Tibial nerve (tissue), 4 donors: Measurements from ENCODE around the gene MRPL17. TPM values are rescaled to one million over a fixed set of nuclear protein-coding genes. Genes with fewer than 3 reads are reported as not detected.

Source experiments
- DNase-seq, 2 donors: peaks; one replicate each; pipeline ENCODE4 v3.0.0-alpha.2; 2019; ENCODE audit warnings: low spot score in 2 of 2
- H3K27ac ChIP-seq, 4 donors: fragments of 200-600 bp; sonication (generic) in 3 of 4; one replicate each; pipeline ENCODE4 v1.5.1; 2017 to 2019; ENCODE audit warnings: mild to moderate bottlenecking in 1 of 4
- H3K27me3 ChIP-seq, 2 donors: fragments of 200-600 bp; sonication (generic) in 1 of 2; one replicate each; pipeline versions ENCODE4 v1.5.1 to v1.6.0; 2017 to 2019
- H3K36me3 ChIP-seq, 3 donors: fragments of 200-600 bp; sonication (generic); one replicate each; pipeline ENCODE4 v1.5.1; 2018 to 2019
- H3K4me1 ChIP-seq, 4 donors: fragments of 200-600 bp; sonication (generic) in 3 of 4; one replicate each; pipeline ENCODE4 v1.5.1; 2017 to 2019
- H3K4me3 ChIP-seq, 4 donors: fragments of 200-600 bp; sonication (generic) in 3 of 4; one replicate each; pipeline ENCODE4 v1.5.1; 2017 to 2019; ENCODE audit warnings: mild to moderate bottlenecking in 1 of 4, moderate library complexity in 1 of 4
- H3K9me3 ChIP-seq, 4 donors: fragments of 200-600 bp; sonication (generic) in 3 of 4; one replicate each; pipeline ENCODE4 v1.5.1; 2017 to 2019
- CTCF ChIP-seq, 5 experiments: fragments of 200-600 bp in 3 of 5; fragments of 450-650 bp in 2 of 5; sonication (generic) in 3 of 5; IDR thresholded peaks; one replicate each; pipeline ENCODE4 v1.5.1; 2016 to 2019; ENCODE audit warnings: antibody characterized with exemption in 5 of 5, mild to moderate bottlenecking in 3 of 5, moderate library complexity in 2 of 5
- EP300 ChIP-seq, 2 donors: sonication (generic); formaldehyde crosslinking; IDR thresholded peaks; one replicate each; pipeline ENCODE4 v1.6.1; 2017; ENCODE audit warnings: antibody characterized with exemption in 2 of 2, mild to moderate bottlenecking in 1 of 2
- POLR2A ChIP-seq, 2 donors: fragments of 450-650 bp; IDR thresholded peaks; one replicate each; pipeline ENCODE4 v1.6.1; 2017; ENCODE audit warnings: antibody characterized with exemption in 2 of 2, mild to moderate bottlenecking in 2 of 2, moderate library complexity in 2 of 2
- WGBS, 2 donors: methylation state at CpG; one replicate each; pipeline ENCODE4 v1.1.5; 2018; 5-methylcytosine and 5-hydroxymethylcytosine counted together
- total RNA-seq, 4 donors: library from RNA; depleted of rRNA; stranded (reverse); fragments of >200 nt; gene quantifications; one replicate each; pipeline ENCODE4 v1.1.0, GENCODE V29; 2016

MRPL17 gene
- total RNA-seq, 4 donors from 2014 or later: 17.3 to 24.6 (median 21.6) TPM

- TF ChIP-seq POLR2A (IDR thresholded peaks at IDR 0.05): no peak
- TF ChIP-seq EP300 (IDR thresholded peaks at IDR 0.05): no peak
- no peak for TF ChIP-seq CTCF (IDR thresholded peaks at IDR 0.05)
- DNase-seq: no peak
- WGBS, 2 donors: 3 to 9% methylated on average over 10 to 60 of the region's 84 CpGs
Measured at GRCh38 chr11:6655020-6655789, 27.9 kb downstream of the MRPL17 start.

GRCh38 chr11:6654281-6655019 is 28.7 kb downstream of the MRPL17 start:
- no peaks in the 10 kb centered on the region for H3K9me3 ChIP-seq
- H3K4me3 ChIP-seq: peak overlapping the region in 3 of 4 donors; percentile 28 to 62 (median 36)
- H3K4me1 ChIP-seq: peaks cover 0 to 34% (median 2%) of the 10 kb centered on the region in 4 donors
- DNase-seq: no peak
- 25 to 33% methylated on average over 9 of the region's 9 CpGs for WGBS, 2 donors
- H3K36me3 ChIP-seq: no peaks in the 10 kb centered on the region
- peaks cover 0 to 40% of the 10 kb centered on the region in 2 donors for H3K27me3 ChIP-seq
- TF ChIP-seq EP300 (IDR thresholded peaks at IDR 0.05): no peak
- no peak for TF ChIP-seq POLR2A (IDR thresholded peaks at IDR 0.05)
- peak overlapping the region in 2 of 4 donors; percentile 20 to 75 for H3K27ac ChIP-seq

More at GRCh38 chr11:6655020-6655789, 27.9 kb downstream of the MRPL17 start:
- H3K4me3 ChIP-seq: peak overlapping the region; percentile 15 to 62 (median 32)
- no peaks in the 10 kb centered on the region for H3K36me3 ChIP-seq
- no peaks in the 10 kb centered on the region for H3K9me3 ChIP-seq
- H3K4me1 ChIP-seq: peaks cover 0 to 34% (median 2%) of the 10 kb centered on the region in 4 donors
- H3K27me3 ChIP-seq: peaks cover 0 to 34% of the 10 kb centered on the region in 2 donors
- peak overlapping the region in 2 of 4 donors; percentile 20 to 75 for H3K27ac ChIP-seq

- Histone ChIP-seq H3K27me3 (peaks cover 0 to 40% of the 10 kb centered on the region in 2 donors), H3K4me3 (no peak overlapping the region), H3K4me1 (peaks cover 0 to 37% (median 2%) of the 10 kb centered on the region in 4 donors), H3K9me3 (no peaks in the 10 kb centered on the region), H3K36me3 (no peaks in the 10 kb centered on the region), H3K27ac (no peak overlapping the region)
- no peak for DNase-seq
- no peak for TF ChIP-seq CTCF (IDR thresholded peaks at IDR 0.05)
- no peak for TF ChIP-seq EP300 (IDR thresholded peaks at IDR 0.05)
- TF ChIP-seq POLR2A (IDR thresholded peaks at IDR 0.05): no peak
- 75 to 80% methylated on average over 2 of the region's 2 CpGs for WGBS, 2 donors
Measured at GRCh38 chr11:6653656-6654055, 29.5 kb downstream of the MRPL17 start.

GRCh38 chr11:6653097-6653496 is 30.0 kb downstream of the MRPL17 start:
- peaks cover 0 to 43% (median 2%) of the 10 kb centered on the region in 4 donors for H3K4me1 ChIP-seq

GRCh38 chr11:6652182-6652581 is 31.0 kb downstream of the MRPL17 start:
- DNase-seq: no peak
- Histone ChIP-seq H3K36me3 (no peaks in the 10 kb centered on the region), H3K27ac (no peak overlapping the region), H3K27me3 (peaks cover 0 to 37% of the 10 kb centered on the region in 2 donors), H3K9me3 (no peaks in the 10 kb centered on the region), H3K4me3 (no peak overlapping the region), H3K4me1 (peaks cover 0 to 52% (median 9%) of the 10 kb centered on the region in 4 donors)
- TF ChIP-seq CTCF (IDR thresholded peaks at IDR 0.05) (no peak), EP300 (IDR thresholded peaks at IDR 0.05) (no peak), POLR2A (IDR thresholded peaks at IDR 0.05) (no peak)
- 68 to 74% methylated on average over 3 of the region's 3 CpGs for WGBS, 2 donors

More at GRCh38 chr11:6653097-6653496, 30.0 kb downstream of the MRPL17 start:
- Histone ChIP-seq H3K27ac (no peak overlapping the region), H3K27me3 (peaks cover 0 to 40% of the 10 kb centered on the region in 2 donors), H3K9me3 (no peaks in the 10 kb centered on the region), H3K36me3 (no peaks in the 10 kb centered on the region), H3K4me3 (no peak overlapping the region)
- no peak for DNase-seq
- 73 to 74% methylated on average over 1 of the region's 1 CpG for WGBS, 2 donors
- TF ChIP-seq POLR2A (IDR thresholded peaks at IDR 0.05): no peak
- no peak for TF ChIP-seq CTCF (IDR thresholded peaks at IDR 0.05)
- TF ChIP-seq EP300 (IDR thresholded peaks at IDR 0.05): no peak
